ENCODE results near the gene FCHO1. TPM values are rescaled to one million over a fixed set of nuclear protein-coding genes. Genes with fewer than 3 reads are reported as not detected.
A peak's percentile ranks its signal among the peaks of the same experiment; 100 is the strongest.
"Not testable (repeated sequence)": the region's sequence is repeated elsewhere in the genome, so short reads cannot be mapped to it uniquely, and the experiment has no call there.

The FCHO1 gene
- total RNA-seq, 1 experiment from 2014 or later, result 0.39 TPM

GRCh38 chr19:17775991-17776803, 24.9 kb downstream of the FCHO1 start:
- no peak overlapping the region for H3K27ac Mint-ChIP-seq (ENCODE audit: unreplicated experiment)
- no TSS peak for BruUV-seq (replicated peaks)
- CTCF ChIA-PET, result interaction anchor here (0.6 to 2.0 kb wide), 3 partner anchors 10 to 170 kb away, joined by 3 to 5 read pairs (median 3); partner anchors contain the start of gene RPL18A

DNA sequence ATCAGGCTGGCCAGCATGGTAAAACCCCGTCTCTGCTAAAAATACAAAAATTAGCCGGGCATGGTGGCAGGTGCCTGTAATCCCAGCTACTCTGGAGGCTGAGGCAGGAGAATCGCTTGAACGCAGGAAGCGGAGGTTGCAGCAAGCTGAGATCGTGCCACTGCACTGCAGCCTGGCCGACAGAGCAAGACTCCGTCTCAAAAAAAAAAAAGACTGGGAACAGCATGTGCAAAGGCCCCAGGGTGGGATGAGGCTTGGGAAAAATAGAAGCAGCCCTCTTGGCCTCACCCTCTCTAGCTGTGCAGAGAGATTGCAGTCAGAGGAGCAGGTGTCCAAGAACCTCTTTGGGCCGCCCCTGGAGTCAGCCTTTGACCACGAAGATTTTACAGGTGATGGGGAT, 26.6 kb downstream of the FCHO1 start:
- H3K27ac Mint-ChIP-seq (ENCODE audit: unreplicated experiment); H3K4me1 Mint-ChIP-seq (ENCODE audit: low read depth, unreplicated experiment); H3K36me3 Mint-ChIP-seq (ENCODE audit: insufficient read depth, unreplicated experiment); H3K9me3 ChIP-seq; DNase-seq; CTCF ChIA-PET; POLR2A ChIA-PET; H3K4me3 Mint-ChIP-seq (ENCODE audit: unreplicated experiment); intact Hi-C loops (cut with micrococcal nuclease; ENCODE audit: unreplicated experiment); H3K4me3 ChIP-seq (ENCODE audit: low read depth, low read length); H3K27me3 Mint-ChIP-seq (ENCODE audit: insufficient read depth, unreplicated experiment); H3K36me3 ChIP-seq (ENCODE audit: control insufficient read depth, insufficient read depth, low read length); H3K4me1 ChIP-seq; H3K9me3 Mint-ChIP-seq (ENCODE audit: unreplicated experiment); BruUV-seq (replicated peaks); H3K27me3 ChIP-seq (replicated peaks; ENCODE audit: control insufficient read depth, insufficient read depth, low read length): not testable (repeated sequence)

More at GRCh38 chr19:17775991-17776803, 24.9 kb downstream of the FCHO1 start:
- H3K36me3 ChIP-seq (ENCODE audit: control insufficient read depth, insufficient read depth, low read length), result no peaks in the 10 kb centered on the region
- no peaks in the 10 kb centered on the region for H3K27me3 ChIP-seq (replicated peaks; ENCODE audit: control insufficient read depth, insufficient read depth, low read length)
- Mint-ChIP-seq H3K4me1 (ENCODE audit: low read depth, unreplicated experiment) (no peaks in the 10 kb centered on the region), H3K36me3 (ENCODE audit: insufficient read depth, unreplicated experiment) (peaks cover 6% of the 10 kb centered on the region), H3K27me3 (ENCODE audit: insufficient read depth, unreplicated experiment) (no peaks in the 10 kb centered on the region), H3K9me3 (ENCODE audit: unreplicated experiment) (no peaks in the 10 kb centered on the region), H3K4me3 (ENCODE audit: unreplicated experiment) (no peak overlapping the region)
- no peak overlapping the region for H3K4me3 ChIP-seq (ENCODE audit: low read depth, low read length)
- no peak for TF ChIP-seq CTCF (IDR thresholded peaks at IDR 0.05; ENCODE audit: insufficient read depth in 1 of 2, low read depth in 1 of 2, low read length in 1 of 2, severe bottlenecking in 1 of 2, unreplicated experiment in 1 of 2)
- no peak for DNase-seq
- intact Hi-C loops (cut with micrococcal nuclease; ENCODE audit: unreplicated experiment), result no loop called here
- POLR2A ChIA-PET, result no interaction called here
- no peaks in the 10 kb centered on the region for H3K4me1 ChIP-seq
- H3K9me3 ChIP-seq, result no peaks in the 10 kb centered on the region

DNA sequence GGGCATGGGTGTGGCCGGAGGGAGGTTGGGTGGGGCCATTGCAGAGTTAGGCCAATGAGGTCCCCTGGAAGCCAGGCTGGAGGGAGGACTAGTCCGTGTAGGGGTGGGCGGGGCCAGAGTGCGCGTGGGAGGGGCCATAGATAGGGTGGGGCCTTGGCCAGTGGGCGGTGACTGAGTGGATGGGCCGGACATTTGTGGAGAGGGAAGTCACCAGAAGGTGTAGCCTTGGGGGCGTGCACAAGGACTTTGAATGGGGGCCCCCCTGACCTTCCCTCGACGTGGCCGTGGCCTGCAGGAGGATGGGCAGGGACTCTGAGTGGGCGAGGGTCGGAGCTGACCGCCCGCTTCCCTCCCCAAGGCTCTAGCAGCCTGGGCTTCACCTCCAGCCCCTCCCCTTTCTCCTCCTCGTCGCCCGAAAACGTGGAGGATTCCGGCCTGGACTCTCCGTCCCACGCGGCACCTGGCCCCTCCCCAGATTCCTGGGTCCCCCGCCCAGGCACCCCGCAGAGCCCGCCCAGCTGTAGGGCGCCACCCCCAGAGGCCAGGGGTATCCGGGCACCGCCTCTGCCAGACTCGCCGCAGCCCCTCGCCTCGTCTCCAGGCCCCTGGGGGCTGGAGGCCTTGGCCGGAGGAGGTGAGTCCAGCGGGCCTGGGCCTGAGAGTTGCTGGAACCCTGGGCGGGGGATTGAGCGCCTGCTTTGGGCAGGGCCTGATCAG, 27.1 kb downstream of the FCHO1 start:
- no TSS peak for BruUV-seq (replicated peaks)
- TF ChIP-seq CTCF (IDR thresholded peaks at IDR 0.05; ENCODE audit: insufficient read depth in 1 of 2, low read depth in 1 of 2, low read length in 1 of 2, severe bottlenecking in 1 of 2, unreplicated experiment in 1 of 2), result no peak
- Histone ChIP-seq H3K9me3 (no peaks in the 10 kb centered on the region), H3K4me1 (no peaks in the 10 kb centered on the region), H3K27me3 (replicated peaks; ENCODE audit: control insufficient read depth, insufficient read depth, low read length) (no peaks in the 10 kb centered on the region), H3K36me3 (ENCODE audit: control insufficient read depth, insufficient read depth, low read length) (no peaks in the 10 kb centered on the region), H3K4me3 (ENCODE audit: low read depth, low read length) (no peak overlapping the region)
- Mint-ChIP-seq H3K27me3 (ENCODE audit: insufficient read depth, unreplicated experiment) (no peaks in the 10 kb centered on the region), H3K36me3 (ENCODE audit: insufficient read depth, unreplicated experiment) (peaks cover 6% of the 10 kb centered on the region), H3K9me3 (ENCODE audit: unreplicated experiment) (no peaks in the 10 kb centered on the region), H3K4me3 (ENCODE audit: unreplicated experiment) (no peak overlapping the region), H3K4me1 (ENCODE audit: low read depth, unreplicated experiment) (no peaks in the 10 kb centered on the region), H3K27ac (ENCODE audit: unreplicated experiment) (no peak overlapping the region)
- peak; percentile 43 to 75 for DNase-seq
- intact Hi-C loops (cut with micrococcal nuclease; ENCODE audit: unreplicated experiment), result no loop called here
- POLR2A ChIA-PET, result no interaction called here
- CTCF ChIA-PET, result interaction anchor here (0.6 kb wide), 1 partner anchor 10 kb away, joined by 3 read pairs; no protein-coding TSS in a partner anchor

Data from Caco-2 (cell line).